ENCODE measurements around the gene MS4A5. TPM values are rescaled to one million over a fixed set of nuclear protein-coding genes. Genes with fewer than 3 reads are reported as not detected.

The MS4A5 gene
- total RNA-seq, 2 donors from 2014 or later, result not detected

- no peak for DNase-seq
- 58 to 62% methylated on average over 2 of the region's 2 CpGs for WGBS, 2 donors
- H3K27me3 ChIP-seq, result no peaks in the 10 kb centered on the region
- no peaks in the 10 kb centered on the region for H3K36me3 ChIP-seq (replicated peaks in 1 of 2; ENCODE audit: insufficient read depth in 1 of 2, low read depth in 2 of 2)
- no peak overlapping the region for H3K4me3 ChIP-seq
- H3K4me1 ChIP-seq, result no peaks in the 10 kb centered on the region
- H3K27ac ChIP-seq, result no peak overlapping the region
- no peak for ATAC-seq
- no peaks in the 10 kb centered on the region for H3K9me3 ChIP-seq
- TF ChIP-seq POLR2A (IDR thresholded peaks at IDR 0.05) (no peak), CTCF (IDR thresholded peaks at IDR 0.05) (no peak)
- intact Hi-C loops (cut with DNase I), result no loop called here
Observed at GRCh38 chr11:60469723-60470122, 40.4 kb downstream of the MS4A5 start.

DNA sequence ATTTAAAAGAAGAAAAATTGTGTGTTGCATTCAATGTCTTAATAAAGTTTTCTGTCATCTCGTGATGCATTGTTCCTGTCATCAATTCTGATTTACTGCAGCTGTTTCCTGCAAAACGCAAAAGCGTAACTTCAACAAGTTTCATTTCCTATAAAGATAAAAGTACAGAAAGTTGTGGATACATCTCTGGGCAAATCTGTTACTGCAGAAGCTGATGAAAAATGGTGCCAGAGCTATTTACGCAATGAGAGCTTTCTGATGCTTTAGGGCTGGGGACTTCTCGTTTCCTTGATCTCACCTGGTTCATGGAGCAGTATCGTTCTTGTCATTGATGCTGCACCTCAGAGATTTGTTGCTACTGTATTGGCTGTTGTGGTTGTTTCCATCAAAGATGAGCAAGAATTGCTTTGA, 47.7 kb downstream of the MS4A5 start:
- DNase-seq (peak in 1 of 4 donors; percentile 32), ATAC-seq (no peak)
- Histone ChIP-seq H3K27me3 (no peaks in the 10 kb centered on the region), H3K9me3 (no peaks in the 10 kb centered on the region), H3K4me3 (no peak overlapping the region), H3K27ac (no peak overlapping the region), H3K4me1 (no peaks in the 10 kb centered on the region), H3K36me3 (replicated peaks in 1 of 2; ENCODE audit: insufficient read depth in 1 of 2, low read depth in 2 of 2) (no peaks in the 10 kb centered on the region)
- intact Hi-C loops (cut with DNase I), result no loop called here
- TF ChIP-seq CTCF (IDR thresholded peaks at IDR 0.05), result no peak
- no peak for TF ChIP-seq POLR2A (IDR thresholded peaks at IDR 0.05)
- WGBS, 2 donors, result 53 to 67% methylated on average over 6 of the region's 6 CpGs

- no peaks in the 10 kb centered on the region for H3K9me3 ChIP-seq
- no peaks in the 10 kb centered on the region for H3K4me1 ChIP-seq
- DNase-seq (peak in 1 of 4 donors; percentile 22), ATAC-seq (no peak)
- no peak overlapping the region for H3K4me3 ChIP-seq
- no peak for TF ChIP-seq POLR2A (IDR thresholded peaks at IDR 0.05)
- TF ChIP-seq CTCF (IDR thresholded peaks at IDR 0.05), result no peak
- no peaks in the 10 kb centered on the region for H3K36me3 ChIP-seq (replicated peaks in 1 of 2; ENCODE audit: insufficient read depth in 1 of 2, low read depth in 2 of 2)
- no peak overlapping the region for H3K27ac ChIP-seq
- no peaks in the 10 kb centered on the region for H3K27me3 ChIP-seq
- intact Hi-C loops (cut with DNase I), result no loop called here
- WGBS, 2 donors, result 53 to 61% methylated on average over 2 of the region's 2 CpGs
Observed at GRCh38 chr11:60482361-60482760, 53.0 kb downstream of the MS4A5 start.

DNA sequence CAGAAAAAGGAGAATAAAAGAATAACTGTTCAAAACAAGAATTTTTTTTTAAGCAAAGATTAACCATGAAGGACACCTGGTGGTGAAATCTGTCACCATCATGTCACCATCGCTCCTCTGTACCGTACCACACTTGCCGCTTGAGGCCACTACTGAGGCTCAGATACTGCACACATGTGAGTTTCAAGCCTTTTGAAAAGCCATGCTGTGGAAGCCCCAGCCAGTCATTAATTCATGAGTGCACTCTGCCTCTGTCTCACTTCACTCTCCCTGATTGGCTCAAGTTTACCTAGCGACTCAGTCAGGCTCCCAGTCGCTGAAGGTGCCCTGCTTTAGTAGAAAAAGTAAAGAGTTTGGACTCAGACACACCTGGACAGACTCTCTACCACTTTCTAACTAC, 56.6 kb downstream of the MS4A5 start:
- WGBS, 2 donors, result 37 to 46% methylated on average over 5 of the region's 5 CpGs
- peak; percentile 45 to 61 (median 57) for DNase-seq
- Histone ChIP-seq H3K4me1 (no peaks in the 10 kb centered on the region), H3K4me3 (no peak overlapping the region), H3K9me3 (no peaks in the 10 kb centered on the region), H3K27ac (no peak overlapping the region), H3K27me3 (no peaks in the 10 kb centered on the region), H3K36me3 (replicated peaks in 1 of 2; ENCODE audit: insufficient read depth in 1 of 2, low read depth in 2 of 2) (no peaks in the 10 kb centered on the region)
- peak; percentile 19 to 80 (median 68) for TF ChIP-seq CTCF (IDR thresholded peaks at IDR 0.05)
- TF ChIP-seq POLR2A (IDR thresholded peaks at IDR 0.05), result no peak
- peak; percentile 71 for ATAC-seq
- intact Hi-C loops (cut with DNase I), result no loop called here

- no peak for DNase-seq
- ATAC-seq, result no peak
- Histone ChIP-seq H3K4me1 (no peaks in the 10 kb centered on the region), H3K27ac (no peak within 1 kb of the TSS), H3K36me3 (replicated peaks in 1 of 2; ENCODE audit: insufficient read depth in 1 of 2, low read depth in 2 of 2) (no peaks in the 10 kb centered on the region), H3K4me3 (no peak within 1 kb of the TSS), H3K9me3 (no peaks in the 10 kb centered on the region), H3K27me3 (no peaks in the 10 kb centered on the region)
- intact Hi-C loops (cut with DNase I), result loop anchor here (10.0 kb wide), 1 partner anchor 128 kb away; no protein-coding TSS in a partner anchor
- WGBS, 2 donors, result 70% methylated on average over 4 of the region's 4 CpGs
- TF ChIP-seq POLR2A (IDR thresholded peaks at IDR 0.05), result no peak
- TF ChIP-seq CTCF (IDR thresholded peaks at IDR 0.05), result no peak
Observed at GRCh38 chr11:60492488-60493009, 63.2 kb downstream of the MS4A5 start, which contains the start of gene MS4A12. Gene MS4A12, plus strand, starts transcription at chr11:60492778. Its CDS starts 4,541 bp downstream, at chr11:60497319.
